T-helper 2 cell (primary cell): Measurements from ENCODE around the gene GNL3L.
"Not testable (repeated sequence)": the region's sequence is repeated elsewhere in the genome, so short reads cannot be mapped to it uniquely, and the experiment has no call there.

Source experiments
- DNase-seq, 5 experiments: peaks; one replicate each; pipeline versions ENCODE4 v3.0.0 to v3.0.0-alpha.2; 2012 to 2022

GNL3L gene

GRCh38 chrX:54561622-54562021, 31.6 kb downstream of the GNL3L start:
- no peak for DNase-seq

GRCh38 chrX:54564936-54565335, 34.9 kb downstream of the GNL3L start:
- no peak for DNase-seq

- DNase-seq, result no peak
These were observed 40.3 kb downstream of the GNL3L start for GRCh38 chrX:54570332-54570731.

- not testable (repeated sequence) for DNase-seq
These were observed 42.6 kb downstream of the GNL3L start for GRCh38 chrX:54572641-54573040.

- no peak for DNase-seq
These were observed 67.7 kb downstream of the GNL3L start for GRCh38 chrX:54597728-54598127.

GRCh38 chrX:54602563-54602962, 72.5 kb downstream of the GNL3L start:
- DNase-seq, result no peak
